GM12891 (cell line): ENCODE data around the gene ENOX1.

ENCODE experiments used
- POLR2A ChIP-seq: IDR thresholded peaks from 2 replicates; pipeline ENCODE4 v1.6.1; 2011; ENCODE audit warnings: low read depth, low read length, control low read depth
- POLR2AphosphoS5 ChIP-seq: IDR thresholded peaks from 2 replicates; pipeline ENCODE4 v1.6.1; 2011; ENCODE audit warnings: low read depth, low read length, control low read depth
- TAF1 ChIP-seq: IDR thresholded peaks from 2 replicates; pipeline ENCODE4 v1.6.1; 2011; ENCODE audit warnings: low read depth, low read length, control low read depth

DNA sequence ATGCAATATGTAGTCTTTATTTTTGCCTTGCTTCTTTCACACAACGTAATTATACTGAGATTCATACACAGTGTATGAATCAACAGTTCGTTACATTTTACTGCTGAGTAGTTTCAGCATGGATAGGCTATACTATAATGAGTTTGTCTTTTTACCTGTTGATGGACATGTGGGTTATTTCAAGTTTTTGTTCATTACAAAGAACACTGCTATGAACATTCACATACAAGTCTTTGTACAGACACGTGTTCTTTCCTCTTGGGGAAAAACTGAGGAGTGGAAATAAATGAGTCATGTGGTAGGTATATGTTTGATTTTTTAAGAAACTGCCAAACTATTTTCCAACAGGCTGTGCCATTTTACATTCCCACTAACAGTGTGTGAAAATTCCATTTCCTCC is 35.1 kb downstream of the ENOX1 start:
- TF ChIP-seq POLR2A (no peak), POLR2AphosphoS5 (no peak), TAF1 (no peak)
